Measurements from ENCODE around the gene ABCD1. TPM values are rescaled to one million over a fixed set of nuclear protein-coding genes. Genes with fewer than 3 reads are reported as not detected.

The ABCD1 gene
- total and polyA plus RNA-seq, 4 donors = 5.7 to 19.7 (median 10.3) TPM

DNA sequence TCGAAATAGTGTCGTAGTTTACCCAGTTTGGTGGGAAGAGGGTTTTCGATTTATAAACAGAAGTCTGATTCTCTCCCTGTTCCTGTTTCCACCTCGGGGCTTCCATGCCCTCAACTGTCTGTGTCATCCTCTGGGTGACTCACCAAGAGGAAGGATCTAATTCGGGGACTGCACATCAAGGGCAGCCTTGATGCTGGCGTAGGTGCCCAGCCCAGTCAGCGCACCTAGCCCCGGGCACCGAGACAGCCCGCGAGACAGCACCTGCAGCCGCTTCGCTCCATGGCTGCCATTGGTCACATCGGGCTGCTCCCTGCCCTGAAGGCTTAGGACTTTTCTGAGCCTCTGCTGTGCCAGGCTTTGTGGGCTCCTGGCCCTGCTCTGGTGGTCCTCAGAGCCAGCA, 7.7 kb downstream of the ABCD1 start:
- H3K36me3 ChIP-seq (ENCODE audit: control insufficient read depth in 4 of 4, insufficient read depth in 4 of 4, low read length in 4 of 4) = peaks cover 0 to 7% (median 0%) of the 10 kb centered on the region in 4 donors
- peaks cover 0 to 6% (median 6%) of the 10 kb centered on the region in 5 donors for H3K4me1 ChIP-seq (ENCODE audit: control insufficient read depth in 5 of 5, insufficient read depth in 5 of 5, low read length in 5 of 5)
- no peak for DNase-seq
- TF ChIP-seq, protein P1, sequence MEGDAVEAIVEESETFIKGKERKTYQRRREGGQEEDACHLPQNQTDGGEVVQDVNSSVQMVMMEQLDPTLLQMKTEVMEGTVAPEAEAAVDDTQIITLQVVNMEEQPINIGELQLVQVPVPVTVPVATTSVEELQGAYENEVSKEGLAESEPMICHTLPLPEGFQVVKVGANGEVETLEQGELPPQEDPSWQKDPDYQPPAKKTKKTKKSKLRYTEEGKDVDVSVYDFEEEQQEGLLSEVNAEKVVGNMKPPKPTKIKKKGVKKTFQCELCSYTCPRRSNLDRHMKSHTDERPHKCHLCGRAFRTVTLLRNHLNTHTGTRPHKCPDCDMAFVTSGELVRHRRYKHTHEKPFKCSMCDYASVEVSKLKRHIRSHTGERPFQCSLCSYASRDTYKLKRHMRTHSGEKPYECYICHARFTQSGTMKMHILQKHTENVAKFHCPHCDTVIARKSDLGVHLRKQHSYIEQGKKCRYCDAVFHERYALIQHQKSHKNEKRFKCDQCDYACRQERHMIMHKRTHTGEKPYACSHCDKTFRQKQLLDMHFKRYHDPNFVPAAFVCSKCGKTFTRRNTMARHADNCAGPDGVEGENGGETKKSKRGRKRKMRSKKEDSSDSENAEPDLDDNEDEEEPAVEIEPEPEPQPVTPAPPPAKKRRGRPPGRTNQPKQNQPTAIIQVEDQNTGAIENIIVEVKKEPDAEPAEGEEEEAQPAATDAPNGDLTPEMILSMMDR (IDR thresholded peaks at IDR 0.05; ENCODE audit: control extremely low read depth, extremely low read depth) = no peak
- H3K27ac ChIP-seq (ENCODE audit: low read depth in 1 of 2, low read length in 1 of 2) = no peak overlapping the region
- 75 to 89% methylated on average over 14 of the region's 14 CpGs for WGBS, 2 donors
- H3K9me3 ChIP-seq (ENCODE audit: control insufficient read depth in 4 of 4, insufficient read depth in 3 of 4, low read length in 3 of 4) = peaks cover 0 to 17% (median 7%) of the 10 kb centered on the region in 4 donors
- no peak overlapping the region for H3K9ac ChIP-seq (ENCODE audit: insufficient read depth in 1 of 2, low read length in 2 of 2)
- ATAC-seq (ENCODE audit: insufficient read depth, low FRiP score) = no peak
- H3K4me3 ChIP-seq = no peak overlapping the region
- H3K27me3 ChIP-seq (ENCODE audit: control insufficient read depth in 3 of 3, insufficient read depth in 3 of 3, low read length in 2 of 3) = no peaks in the 10 kb centered on the region

DNA sequence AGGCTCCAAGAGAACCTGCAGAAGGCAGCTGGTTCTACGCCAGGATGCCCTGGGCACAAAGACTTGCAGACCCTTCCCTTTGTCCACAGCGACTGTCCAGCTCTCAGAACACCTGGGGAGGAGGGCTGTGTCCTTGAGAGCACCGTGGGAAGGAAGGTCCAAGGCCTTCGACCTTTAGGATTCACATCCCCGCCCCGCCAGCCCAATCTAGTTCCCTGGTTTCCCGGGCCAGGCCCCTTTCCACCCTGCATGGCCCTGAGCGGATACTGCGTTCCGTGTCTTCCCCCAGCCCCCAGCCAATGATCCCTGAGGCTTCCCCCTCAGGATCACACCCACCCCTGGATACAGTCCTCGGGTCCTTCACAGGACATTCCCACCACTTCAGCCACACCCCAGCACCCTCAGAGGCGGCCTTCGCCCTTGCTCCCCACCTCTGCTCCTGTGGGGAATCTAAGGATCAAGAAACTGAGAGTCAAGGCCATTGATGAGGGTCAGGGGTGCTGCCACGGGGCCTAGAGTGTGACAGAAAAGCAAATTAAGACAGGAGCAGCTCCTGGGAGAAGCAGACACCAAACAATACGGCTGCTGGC, 9.1 kb downstream of the ABCD1 start:
- TF ChIP-seq, protein P1 (IDR thresholded peaks at IDR 0.05; ENCODE audit: control extremely low read depth, extremely low read depth) = no peak
- Histone ChIP-seq H3K27ac (ENCODE audit: low read depth in 1 of 2, low read length in 1 of 2) (no peak overlapping the region), H3K27me3 (ENCODE audit: control insufficient read depth in 3 of 3, insufficient read depth in 3 of 3, low read length in 2 of 3) (no peaks in the 10 kb centered on the region), H3K9ac (ENCODE audit: insufficient read depth in 1 of 2, low read length in 2 of 2) (no peak overlapping the region), H3K4me3 (no peak overlapping the region), H3K4me1 (ENCODE audit: control insufficient read depth in 5 of 5, insufficient read depth in 5 of 5, low read length in 5 of 5) (no peaks in the 10 kb centered on the region), H3K36me3 (ENCODE audit: control insufficient read depth in 4 of 4, insufficient read depth in 4 of 4, low read length in 4 of 4) (peaks cover 0 to 7% (median 0%) of the 10 kb centered on the region in 4 donors), H3K9me3 (ENCODE audit: control insufficient read depth in 4 of 4, insufficient read depth in 3 of 4, low read length in 3 of 4) (peaks cover 0 to 13% (median 7%) of the 10 kb centered on the region in 4 donors)
- no peak for DNase-seq
- 86 to 97% methylated on average over 10 to 15 of the region's 15 CpGs for WGBS, 2 donors
- ATAC-seq (ENCODE audit: insufficient read depth, low FRiP score) = no peak

DNA sequence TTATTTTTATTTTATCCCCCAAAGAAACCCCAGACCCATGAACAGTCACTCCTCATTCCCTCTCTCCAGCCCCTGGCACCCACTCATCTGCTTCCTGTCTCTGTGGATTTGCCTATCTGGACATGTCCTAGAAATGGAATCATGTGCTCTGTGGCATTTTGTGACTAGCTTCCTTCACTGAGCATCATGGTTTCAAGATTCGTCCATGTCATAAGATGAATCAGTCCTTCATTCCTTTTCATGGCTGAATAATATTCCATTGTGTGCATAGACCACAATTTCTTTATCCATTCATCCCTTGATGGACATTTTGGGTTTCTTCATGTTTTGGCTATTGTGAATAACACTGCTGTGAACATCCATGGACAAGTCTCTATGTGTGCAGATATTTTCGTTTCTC, 10.2 kb downstream of the ABCD1 start:
- Histone ChIP-seq H3K4me1 (ENCODE audit: control insufficient read depth in 5 of 5, insufficient read depth in 5 of 5, low read length in 5 of 5) (no peaks in the 10 kb centered on the region), H3K27me3 (ENCODE audit: control insufficient read depth in 3 of 3, insufficient read depth in 3 of 3, low read length in 2 of 3) (no peaks in the 10 kb centered on the region), H3K9me3 (ENCODE audit: control insufficient read depth in 4 of 4, insufficient read depth in 3 of 4, low read length in 3 of 4) (peaks cover 0 to 12% (median 7%) of the 10 kb centered on the region in 4 donors), H3K27ac (ENCODE audit: low read depth in 1 of 2, low read length in 1 of 2) (no peak overlapping the region), H3K4me3 (no peak overlapping the region), H3K9ac (ENCODE audit: insufficient read depth in 1 of 2, low read length in 2 of 2) (no peak overlapping the region), H3K36me3 (ENCODE audit: control insufficient read depth in 4 of 4, insufficient read depth in 4 of 4, low read length in 4 of 4) (peaks cover 0 to 7% (median 0%) of the 10 kb centered on the region in 4 donors)
- 90 to 100% methylated on average over 2 of the region's 2 CpGs for WGBS, 2 donors
- ATAC-seq (ENCODE audit: insufficient read depth, low FRiP score) (no peak), DNase-seq (no peak)
- TF ChIP-seq, protein P1 (IDR thresholded peaks at IDR 0.05; ENCODE audit: control extremely low read depth, extremely low read depth) = no peak

DNA sequence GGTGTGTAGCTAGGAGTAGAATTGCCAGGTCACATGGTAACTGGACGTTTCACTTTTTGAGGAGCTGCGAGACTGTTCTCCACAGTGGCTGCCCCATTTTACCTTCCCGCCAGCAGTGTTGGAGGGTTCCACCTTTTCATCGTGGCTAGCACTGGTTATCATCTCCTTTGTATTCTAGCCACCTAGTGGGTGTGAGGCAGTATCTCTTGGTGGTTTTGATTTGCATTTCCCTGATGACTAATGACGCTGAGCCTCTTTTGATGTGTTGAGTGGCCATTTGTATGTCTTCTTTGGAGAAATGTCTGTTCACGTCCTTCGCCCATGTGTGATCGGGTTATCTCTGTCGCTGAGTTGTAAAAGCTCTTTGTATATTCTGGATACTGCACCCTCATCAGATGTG, 10.6 kb downstream of the ABCD1 start:
- DNase-seq (no peak), ATAC-seq (ENCODE audit: insufficient read depth, low FRiP score) (no peak)
- Histone ChIP-seq H3K9ac (ENCODE audit: insufficient read depth in 1 of 2, low read length in 2 of 2) (no peak overlapping the region), H3K4me1 (ENCODE audit: control insufficient read depth in 5 of 5, insufficient read depth in 5 of 5, low read length in 5 of 5) (no peaks in the 10 kb centered on the region), H3K4me3 (no peak overlapping the region), H3K27ac (ENCODE audit: low read depth in 1 of 2, low read length in 1 of 2) (no peak overlapping the region), H3K9me3 (ENCODE audit: control insufficient read depth in 4 of 4, insufficient read depth in 3 of 4, low read length in 3 of 4) (peaks cover 0 to 12% (median 7%) of the 10 kb centered on the region in 4 donors), H3K27me3 (ENCODE audit: control insufficient read depth in 3 of 3, insufficient read depth in 3 of 3, low read length in 2 of 3) (no peaks in the 10 kb centered on the region), H3K36me3 (ENCODE audit: control insufficient read depth in 4 of 4, insufficient read depth in 4 of 4, low read length in 4 of 4) (peaks cover 0 to 7% (median 0%) of the 10 kb centered on the region in 4 donors)
- TF ChIP-seq, protein P1 (IDR thresholded peaks at IDR 0.05; ENCODE audit: control extremely low read depth, extremely low read depth) = no peak
- WGBS, 2 donors = 83 to 85% methylated on average over 9 of the region's 9 CpGs

Data from lung (tissue), 12 donors.